HG03571 (cell line): ENCODE measurements around the gene GLB1L3.
A peak's percentile ranks its signal among the peaks of the same experiment; 100 is the strongest.
"Not testable (repeated sequence)": the region's sequence is repeated elsewhere in the genome, so short reads cannot be mapped to it uniquely, and the experiment has no call there.

Experiments
- ATAC-seq: cut with Tn5 transposase; IDR thresholded peaks from one replicate; pipeline ENCODE4 v1.9.1; 2021; ENCODE audit not compliant: unreplicated experiment

GLB1L3 gene

DNA sequence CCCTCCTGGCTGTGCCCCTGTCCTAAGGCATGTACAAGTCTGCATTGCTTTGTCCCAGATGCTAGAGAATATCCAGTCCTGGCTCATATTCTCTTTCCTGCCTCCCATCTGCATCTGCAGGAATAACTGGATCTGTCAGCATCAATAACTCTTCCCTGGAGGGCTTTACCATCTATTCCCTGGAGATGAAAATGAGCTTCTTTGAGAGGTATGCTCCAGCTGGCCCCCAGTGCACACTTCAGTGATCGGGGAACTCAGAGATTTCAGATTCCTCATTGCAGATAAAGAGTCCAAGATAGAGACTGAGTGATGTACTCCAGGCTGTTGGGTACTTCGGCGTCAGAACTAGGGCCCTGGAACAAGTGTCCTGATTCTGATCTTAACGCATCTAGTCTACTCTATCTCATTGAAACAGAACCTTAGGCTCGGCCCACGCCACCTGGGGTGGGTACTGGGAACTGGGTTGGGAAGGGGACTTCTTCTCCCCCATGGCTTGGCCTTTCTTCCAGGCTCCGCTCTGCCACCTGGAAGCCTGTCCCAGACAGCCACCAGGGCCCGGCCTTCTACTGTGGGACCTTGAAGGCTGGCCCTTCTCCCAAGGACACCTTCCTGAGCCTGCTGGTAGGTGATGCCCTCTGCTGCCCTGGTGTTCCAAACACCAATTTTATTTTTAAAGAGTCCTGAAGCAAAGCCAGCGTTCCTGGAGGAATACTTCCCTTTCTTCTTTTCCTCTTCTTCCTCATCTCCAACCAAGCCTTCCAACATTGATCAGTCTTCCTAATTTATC lies 37.8 kb downstream of the GLB1L3 start:
- no peak for ATAC-seq

DNA sequence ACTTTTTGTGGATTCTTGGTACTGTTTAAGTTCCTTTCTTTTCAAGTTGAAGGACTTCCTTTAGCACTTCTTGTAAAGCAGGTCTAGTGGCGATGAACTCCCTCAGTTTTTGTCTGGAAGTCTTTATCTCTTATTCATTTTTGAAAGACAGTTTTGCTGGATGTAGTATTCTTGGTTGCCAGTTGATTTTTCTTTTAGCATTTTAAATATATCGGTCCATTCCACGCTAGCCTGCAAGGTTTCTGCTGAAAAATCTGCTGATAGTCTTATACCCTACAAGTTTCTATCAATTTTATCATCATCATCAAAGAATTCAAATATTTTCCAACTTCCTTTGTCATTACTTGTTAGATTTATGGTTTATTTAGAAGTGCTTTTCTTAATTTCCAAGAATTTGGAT lies 40.9 kb downstream of the GLB1L3 start:
- ATAC-seq, result no peak

DNA sequence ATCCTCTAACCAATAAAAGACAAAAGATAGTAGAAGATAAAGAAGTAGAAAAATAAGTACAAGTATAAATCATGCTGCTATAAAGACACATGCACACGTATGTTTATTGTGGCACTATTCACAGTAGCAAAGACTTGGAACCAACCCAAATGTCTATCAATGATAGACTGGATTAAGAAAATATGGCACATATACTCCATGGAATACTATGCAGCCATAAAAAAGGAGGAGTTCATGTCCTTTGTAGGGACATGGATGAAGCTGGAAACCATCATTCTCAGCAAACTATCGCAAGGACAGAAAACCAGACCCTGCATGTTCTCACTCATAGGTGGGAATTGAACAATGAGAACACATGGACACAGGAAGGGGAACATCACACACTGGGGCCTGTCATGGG lies 45.2 kb downstream of the GLB1L3 start:
- not testable (repeated sequence) for ATAC-seq

DNA sequence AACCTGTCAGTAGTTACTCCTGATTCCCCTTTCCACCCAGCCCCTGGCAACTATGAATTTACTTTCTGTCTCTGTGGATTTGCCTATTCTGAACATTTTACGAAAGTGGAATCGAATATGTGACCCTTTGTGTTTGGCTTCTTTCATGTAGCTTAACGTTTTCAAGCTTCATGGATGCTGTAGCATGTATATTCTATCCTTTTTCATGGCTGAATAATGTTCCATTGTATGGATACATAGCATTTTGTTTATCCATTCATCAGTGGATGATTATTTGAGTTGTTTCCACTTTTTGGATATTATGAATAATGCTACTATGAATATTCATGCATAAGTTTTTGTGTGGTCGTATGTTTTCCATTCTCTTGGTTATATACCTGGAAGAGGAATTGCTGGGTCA lies 46.4 kb downstream of the GLB1L3 start:
- ATAC-seq, result no peak

DNA sequence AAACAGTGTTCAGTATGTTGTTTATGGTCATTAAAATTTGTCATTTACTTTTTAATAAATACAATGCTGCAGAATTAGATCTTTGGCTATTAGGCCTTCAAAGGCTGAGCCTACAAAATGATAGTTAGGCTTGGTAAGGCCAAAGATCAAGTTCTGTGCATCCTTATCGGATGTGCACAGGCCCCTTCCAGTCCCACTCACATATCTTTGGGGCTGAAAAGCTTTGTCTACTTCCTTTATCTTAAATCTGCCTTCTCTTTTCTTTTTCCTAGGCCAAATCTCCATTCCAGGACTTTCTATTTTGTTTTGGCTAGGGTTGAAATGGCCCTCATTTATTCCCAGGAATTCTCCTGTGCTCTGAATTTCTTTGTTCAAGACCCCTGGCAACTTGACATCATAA lies 52.3 kb downstream of the GLB1L3 start:
- no peak for ATAC-seq

DNA sequence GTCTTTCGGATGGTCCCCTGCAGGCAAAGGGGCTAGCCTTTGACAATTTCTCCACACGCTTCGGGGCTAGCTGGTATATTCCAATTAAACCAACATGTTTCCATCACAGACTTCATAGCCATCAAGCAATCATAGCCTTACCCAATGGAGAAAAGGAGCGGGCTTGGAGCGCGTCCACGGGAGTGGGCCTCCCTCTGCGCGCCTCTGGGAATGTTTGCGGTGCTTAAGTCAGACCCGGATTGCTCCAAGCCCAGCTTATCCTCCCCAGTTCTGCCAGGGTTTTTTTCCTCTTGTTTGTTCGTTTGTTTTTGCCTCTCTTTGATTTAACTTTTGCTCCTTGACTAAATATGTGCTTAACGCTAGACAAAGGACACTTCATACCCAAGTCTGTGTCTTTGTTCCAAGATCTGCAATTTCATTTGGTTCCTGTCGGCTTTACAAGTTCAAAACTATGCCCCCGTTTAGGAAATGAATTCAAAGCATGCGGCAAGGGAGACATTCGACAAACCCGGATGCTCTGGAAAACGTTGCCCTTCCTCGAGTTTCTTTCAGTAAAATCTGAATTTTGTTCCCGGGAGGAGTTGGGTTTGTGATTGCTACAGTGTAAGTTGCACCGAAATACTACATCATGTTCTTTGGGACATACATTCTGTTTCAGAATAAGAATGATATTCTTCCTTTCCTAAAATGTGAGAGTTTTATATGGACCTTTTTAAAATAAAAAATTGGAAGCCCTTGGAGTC lies 54.6 kb downstream of the GLB1L3 start:
- ATAC-seq, result no peak

DNA sequence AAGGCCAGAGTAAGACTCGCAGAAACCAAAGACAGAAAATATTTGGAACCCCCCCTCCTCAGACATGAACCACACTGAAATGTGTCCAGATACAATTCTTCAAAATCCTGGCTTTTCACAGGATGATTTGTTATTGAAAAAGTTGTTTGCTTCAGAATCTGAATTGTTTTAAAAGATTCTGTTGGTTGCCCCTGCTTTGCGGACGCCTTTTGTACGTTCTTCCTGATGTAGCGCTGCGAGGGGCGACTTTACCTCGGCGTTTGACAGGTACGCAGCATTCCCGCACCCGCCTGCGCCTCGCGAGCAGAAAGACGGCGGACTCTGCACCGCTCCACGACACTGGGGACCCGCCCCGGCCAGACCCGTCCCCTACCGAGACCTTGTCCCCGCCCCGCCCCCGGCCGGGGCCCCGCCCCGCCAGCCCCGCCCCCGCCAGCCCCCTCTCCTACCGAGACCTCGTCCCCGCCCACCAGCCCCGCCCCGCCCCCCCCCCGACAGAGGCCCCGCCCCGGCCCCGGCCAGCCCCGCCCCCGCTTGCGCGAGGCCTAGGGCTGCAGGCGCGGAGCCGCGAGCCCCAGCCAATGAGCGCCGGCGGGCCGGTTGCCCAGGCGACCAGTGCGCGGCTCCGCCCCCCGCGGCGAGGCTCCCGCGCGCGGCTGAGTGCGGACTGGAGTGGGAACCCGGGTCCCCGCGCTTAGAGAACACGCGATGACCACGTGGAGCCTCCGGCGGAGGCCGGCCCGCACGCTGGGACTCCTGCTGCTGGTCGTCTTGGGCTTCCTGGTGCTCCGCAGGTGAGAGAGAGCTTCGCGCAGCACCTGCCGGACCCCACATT lies 55.4 kb downstream of the GLB1L3 start, which contains the start of gene GLB1L2:
TSS of gene GLB1L2 (plus strand) at position 635 of the 835 bp plus-strand sequence. CDS start at position 709, 74 bp downstream.
- ATAC-seq, result peak; percentile 71

DNA sequence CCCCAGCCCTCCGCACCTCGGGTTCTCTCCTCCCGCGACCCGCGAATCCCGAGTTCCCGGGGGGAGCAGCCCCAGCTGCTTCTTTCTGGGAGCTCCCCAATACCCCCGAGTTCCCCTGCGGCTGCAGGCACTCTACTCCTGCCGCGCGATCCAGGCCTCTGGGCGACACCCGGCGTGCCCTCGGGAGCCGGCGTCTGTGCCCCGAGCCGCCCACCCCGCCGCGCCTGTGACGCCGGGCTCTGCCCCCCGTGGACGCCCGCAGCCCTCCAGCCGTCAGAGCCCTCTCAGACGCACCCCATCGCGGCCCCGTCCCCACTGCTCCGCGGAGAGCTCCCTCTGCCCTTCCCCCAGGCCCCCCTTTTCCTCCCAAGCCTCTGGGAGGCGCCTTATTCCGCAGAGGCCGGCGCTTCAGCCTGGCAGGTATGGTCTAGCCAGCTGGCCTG lies 56.0 kb downstream of the GLB1L3 start:
- no peak for ATAC-seq

DNA sequence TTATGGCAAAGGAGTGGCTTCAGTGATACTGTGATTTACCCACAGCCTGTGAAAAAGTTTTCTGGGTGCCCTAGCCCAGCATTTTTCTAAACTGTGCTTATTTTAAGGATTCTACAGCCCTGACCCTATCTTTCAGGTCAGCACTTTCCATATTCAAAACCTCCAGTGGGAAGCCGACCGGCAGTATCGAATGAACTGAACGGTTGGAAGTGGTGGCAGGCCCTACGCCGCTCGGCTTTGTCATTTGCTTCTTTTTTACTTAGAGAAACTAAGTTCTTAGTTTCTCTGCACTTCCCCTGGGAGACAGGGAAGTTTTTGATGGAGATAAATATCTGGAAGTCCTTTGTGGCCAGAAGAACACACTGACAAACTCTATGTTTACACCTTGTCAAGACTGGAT lies 56.6 kb downstream of the GLB1L3 start:
- ATAC-seq, result no peak

DNA sequence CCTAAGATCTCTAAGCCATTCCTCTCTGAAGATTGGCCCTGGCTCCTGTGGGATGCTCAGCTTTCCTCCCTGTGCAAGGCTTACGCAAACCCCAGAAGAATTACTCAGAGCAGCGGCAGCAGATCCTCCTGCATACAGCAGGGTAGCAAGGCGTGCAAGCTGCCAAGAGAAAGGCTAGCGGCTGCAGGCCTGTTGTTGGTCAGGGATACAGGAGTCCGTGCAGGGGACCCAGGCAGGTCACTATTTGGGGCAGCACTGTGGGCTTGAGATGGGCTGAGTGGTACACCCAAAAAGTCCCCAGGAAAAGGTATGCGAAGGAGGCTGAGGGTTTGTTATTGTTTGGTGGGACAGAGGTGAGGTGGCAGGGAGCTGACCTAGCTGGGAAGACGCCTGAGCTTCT lies 57.1 kb downstream of the GLB1L3 start:
- no peak for ATAC-seq

DNA sequence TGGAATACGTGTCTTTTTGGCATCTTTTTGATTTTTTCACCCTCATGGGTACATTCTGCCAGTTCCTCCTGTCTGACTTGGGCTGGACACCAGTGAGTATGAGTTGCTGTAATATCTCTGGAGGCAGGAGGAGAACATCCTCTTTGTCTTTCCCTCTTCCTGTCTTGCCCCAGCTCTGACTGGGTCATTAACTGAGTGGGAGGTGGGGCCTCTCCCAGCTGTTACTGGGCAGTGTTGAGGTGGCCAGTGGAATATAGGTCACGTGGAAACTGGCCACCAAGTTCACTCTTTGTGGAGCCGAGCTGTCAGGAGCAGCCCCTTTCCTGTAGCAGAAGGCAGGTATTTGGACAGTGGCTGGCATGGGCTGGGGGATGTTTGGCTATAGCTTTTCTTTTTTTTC lies 57.8 kb downstream of the GLB1L3 start:
- no peak for ATAC-seq

DNA sequence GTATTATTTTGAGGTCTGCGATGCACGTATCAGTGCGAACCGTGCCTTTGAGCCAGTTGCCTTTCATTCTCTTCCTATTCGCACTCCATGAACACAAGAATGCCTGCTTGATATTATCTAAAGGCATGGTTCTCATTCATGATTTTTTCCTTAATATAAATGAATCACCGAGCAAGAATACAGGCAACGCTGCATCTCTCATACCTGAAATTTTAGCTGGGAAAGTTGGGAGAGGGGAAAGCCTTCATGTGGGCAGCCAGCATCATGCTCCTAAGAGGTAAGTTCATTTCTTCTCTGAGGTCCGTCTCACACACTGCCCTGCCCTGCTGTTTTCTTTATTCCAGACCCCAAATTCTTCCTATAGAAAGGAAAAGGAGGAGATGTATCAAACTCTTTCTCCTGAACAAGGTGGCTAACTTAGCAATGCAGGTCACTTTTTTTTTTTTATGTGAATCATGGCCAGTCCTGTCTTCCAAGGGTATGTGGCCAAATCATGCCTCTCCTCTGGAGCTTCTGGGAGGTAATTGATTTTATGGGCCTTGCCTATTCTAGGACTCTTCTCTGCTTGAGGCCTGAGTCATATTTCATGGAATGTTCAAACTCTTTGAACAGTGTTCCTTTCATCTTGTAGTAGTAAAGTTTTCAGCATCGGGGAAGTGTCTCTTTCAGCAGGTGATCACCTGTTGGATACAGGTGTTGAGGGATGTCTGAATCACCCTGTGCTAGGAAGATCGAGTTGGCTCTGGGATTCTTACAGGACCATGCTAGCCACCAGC lies 58.8 kb downstream of the GLB1L3 start:
- no peak for ATAC-seq

DNA sequence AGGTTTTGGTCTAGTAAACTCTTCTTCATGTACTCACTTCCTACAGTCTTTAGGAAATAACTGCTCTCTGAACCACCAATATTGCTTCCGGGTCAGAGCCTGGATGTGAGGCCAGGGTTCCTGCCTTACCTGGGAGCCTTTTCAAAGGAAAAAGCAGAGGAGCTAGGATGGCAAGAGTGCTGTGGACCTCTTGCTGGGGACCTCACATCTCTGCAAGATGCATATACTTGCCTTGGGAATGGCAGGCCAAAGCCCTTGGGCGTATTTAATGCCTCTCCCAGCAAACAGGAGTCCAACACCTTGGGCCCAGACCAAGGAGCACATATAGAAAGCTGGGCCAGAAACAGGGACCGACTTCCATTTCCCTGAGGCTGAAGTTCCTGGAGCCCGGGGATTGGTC lies 60.9 kb downstream of the GLB1L3 start:
- no peak for ATAC-seq

DNA sequence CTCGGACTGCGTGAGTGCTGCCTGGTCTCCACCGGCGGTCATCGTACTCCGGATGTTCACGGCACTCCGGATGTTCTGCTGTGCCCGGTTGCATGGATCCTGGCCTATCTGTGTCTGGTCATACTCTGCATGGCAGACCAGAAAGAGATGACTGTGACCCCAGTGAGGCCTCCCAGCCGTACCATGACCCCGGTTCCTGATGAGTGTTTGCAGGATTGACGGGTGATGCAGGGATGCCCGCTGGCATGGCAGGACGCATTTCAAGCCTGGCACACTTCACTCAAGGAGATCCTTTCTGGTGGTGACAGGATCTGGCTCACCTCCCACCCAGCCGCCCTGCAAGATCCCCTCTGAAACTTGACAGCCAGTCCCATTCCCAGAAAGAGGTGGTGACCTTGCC lies 61.9 kb downstream of the GLB1L3 start:
- ATAC-seq, result no peak

DNA sequence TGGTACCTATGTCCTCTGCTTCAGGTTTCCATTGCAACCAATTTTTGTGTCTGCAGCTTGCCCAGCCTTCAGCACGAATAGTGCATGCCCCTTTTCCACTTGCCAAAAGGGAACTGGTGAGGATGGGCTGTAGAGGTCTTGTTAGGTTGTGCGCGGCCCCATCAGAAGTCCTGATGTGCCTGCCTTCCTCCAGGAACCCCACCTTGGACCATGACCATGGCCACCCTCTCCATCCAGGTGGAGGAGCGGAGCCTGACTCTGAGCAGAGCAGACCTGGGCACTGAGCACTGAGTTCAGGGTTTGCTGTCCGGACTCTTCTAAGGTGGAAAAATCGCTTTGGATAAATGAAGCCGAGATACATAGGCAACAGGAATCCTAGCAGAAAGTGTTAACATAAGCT lies 62.5 kb downstream of the GLB1L3 start:
- ATAC-seq, result no peak

DNA sequence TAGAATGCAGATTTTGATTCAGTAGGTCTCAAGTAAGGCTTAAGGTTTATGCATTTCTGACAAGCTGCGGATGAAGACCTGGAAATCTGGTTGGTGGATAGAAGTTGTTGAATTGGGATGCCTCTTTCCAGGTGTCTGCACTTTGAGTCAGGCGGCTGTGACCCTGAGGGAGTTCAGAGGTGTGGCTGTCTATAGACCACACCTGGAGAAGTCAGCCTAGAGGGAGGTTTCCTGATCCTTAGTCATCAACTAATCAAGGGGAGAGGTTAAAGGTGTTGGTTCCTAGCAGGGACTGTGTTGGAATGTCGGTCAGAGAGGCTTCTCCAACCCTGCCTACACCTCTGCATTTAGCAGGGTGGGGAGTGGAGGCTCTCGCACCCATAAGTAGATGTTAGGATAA lies 63.6 kb downstream of the GLB1L3 start:
- no peak for ATAC-seq

DNA sequence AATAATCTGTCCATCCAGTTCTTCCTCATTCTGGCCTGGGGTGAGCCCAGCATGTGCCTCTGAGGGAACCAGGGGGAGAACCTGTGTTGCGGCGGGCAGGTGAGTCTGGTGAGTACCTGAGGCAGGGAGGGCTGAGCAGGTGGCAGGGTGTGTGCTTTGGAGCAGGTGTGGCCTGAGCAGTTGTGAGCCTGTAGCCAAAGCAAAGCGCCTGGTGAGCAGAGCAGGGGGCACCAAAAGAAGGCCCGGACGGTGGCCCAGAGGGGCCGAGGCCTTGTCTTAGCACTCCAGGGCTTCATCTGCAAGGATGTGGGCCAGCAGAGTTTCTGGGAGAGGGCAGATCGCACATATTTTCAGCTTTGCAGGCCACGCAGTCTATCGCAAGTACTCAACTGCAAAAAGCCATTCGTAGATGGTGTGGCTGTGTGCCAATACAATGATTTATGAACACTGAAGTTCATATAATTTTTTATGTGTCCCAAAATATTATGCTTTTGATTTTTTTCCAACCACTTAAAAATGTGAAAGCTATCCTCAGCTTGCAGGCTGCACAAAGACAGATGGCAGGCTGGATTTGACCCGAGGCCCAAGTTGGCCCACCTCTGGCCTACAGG lies 64.3 kb downstream of the GLB1L3 start:
- ATAC-seq, result no peak

DNA sequence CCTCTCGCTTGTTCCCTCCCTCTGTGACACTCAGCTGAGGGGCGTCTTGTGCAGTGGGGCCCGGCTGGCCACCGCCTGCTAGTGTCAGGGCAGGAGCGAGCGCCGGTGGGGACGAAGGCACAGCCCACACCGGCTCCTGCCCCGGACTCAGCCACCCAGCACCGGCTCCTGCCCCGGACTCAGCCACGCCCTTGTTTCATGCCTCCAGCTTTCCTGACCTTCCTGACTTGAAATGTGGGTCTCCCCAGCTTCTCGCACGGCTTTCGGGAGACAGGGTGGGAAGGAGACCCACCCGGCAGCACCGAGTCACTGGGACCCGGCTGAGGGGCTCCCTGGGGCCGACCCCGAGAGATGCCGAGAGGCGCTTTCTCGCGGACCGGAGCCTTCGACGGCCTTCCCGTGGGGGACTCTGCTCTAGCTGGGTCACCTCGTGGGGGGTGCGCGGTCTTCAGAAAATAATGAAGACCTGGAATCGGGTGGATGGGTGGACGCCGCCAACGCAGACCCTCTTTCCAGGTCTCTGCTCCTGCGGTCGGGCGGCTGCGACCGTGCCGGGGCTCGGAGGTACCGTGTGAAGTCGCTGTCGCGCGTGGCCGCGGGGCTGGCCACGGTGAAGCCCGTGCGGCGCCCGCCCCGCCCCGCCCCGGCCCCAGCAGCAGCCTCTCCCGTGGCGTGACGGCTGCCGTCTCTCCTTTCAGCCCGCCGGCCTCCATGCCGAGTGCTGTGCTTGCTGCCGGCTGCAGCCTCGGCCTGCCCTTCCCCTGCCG lies 65.8 kb downstream of the GLB1L3 start:
- no peak for ATAC-seq

DNA sequence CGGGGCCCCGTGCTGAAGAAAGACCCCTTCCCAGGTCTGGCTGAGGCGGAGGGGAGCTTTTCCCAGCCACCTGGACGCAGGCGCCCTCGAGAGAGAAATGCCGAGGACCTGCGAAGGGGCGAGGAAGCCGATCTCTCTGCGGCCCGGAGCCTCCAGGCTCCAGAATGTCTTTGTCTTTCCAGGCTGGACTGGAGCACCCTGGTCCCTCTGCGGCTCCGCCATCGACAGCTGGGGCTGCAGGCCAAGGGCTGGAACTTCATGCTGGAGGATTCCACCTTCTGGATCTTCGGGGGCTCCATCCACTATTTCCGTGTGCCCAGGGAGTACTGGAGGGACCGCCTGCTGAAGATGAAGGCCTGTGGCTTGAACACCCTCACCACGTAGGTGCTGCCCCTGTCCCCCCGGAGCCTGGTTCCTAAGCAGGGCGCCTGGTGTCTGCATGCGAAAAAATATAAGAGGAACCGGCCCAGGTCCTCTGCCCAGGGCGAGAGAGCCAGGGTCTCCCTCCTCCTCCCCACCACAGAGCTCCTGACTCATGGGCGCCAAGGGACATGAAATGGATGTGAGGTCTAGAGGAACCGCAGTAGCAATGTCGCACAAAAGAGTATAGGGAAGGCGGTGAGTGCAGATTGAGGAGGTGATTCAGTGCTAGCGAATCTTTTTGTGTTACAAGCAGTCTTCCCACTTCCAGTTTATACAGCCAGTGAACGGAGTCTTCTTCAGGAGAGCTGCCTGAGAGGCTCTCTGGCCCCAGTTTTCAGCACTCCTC lies 66.6 kb downstream of the GLB1L3 start:
- no peak for ATAC-seq
